MG63 (cell line): ENCODE results near the gene ACAD9. TPM values are rescaled to one million over a fixed set of nuclear protein-coding genes. Genes with fewer than 3 reads are reported as not detected.
"Not testable (repeated sequence)": the region's sequence is repeated elsewhere in the genome, so short reads cannot be mapped to it uniquely, and the experiment has no call there.

Source experiments
- DNase-seq: peaks from one replicate; pipeline ENCODE4 v3.0.0-alpha.2; 2020
- H3K27me3 ChIP-seq: fragments of 250-450 bp; sonication (Bioruptor Pico); 2 replicates; pipeline ENCODE4 v1.5.1; 2020; ENCODE audit warnings: mild to moderate bottlenecking, moderate library complexity
- H3K36me3 ChIP-seq: fragments of 250-450 bp; sonication (Bioruptor Pico); 2 replicates; pipeline ENCODE4 v1.5.1; 2020; ENCODE audit warnings: mild to moderate bottlenecking, moderate library complexity
- H3K4me3 ChIP-seq: fragments of 250-450 bp; sonication (Bioruptor Pico); 2 replicates; pipeline ENCODE4 v1.5.1; 2020; ENCODE audit warnings: mild to moderate bottlenecking, moderate library complexity
- H3K9me3 ChIP-seq: fragments of 250-450 bp; sonication (Bioruptor Pico); 2 replicates; pipeline ENCODE4 v1.5.1; 2020; ENCODE audit warnings: mild to moderate bottlenecking, moderate library complexity
- total RNA-seq: library from RNA; depleted of rRNA; stranded (reverse); fragments of >200 nt; shearing (Covaris generic); gene quantifications from 2 replicates; pipeline ENCODE4 v1.2.3, GENCODE V29; 2014; ENCODE audit warnings: low replicate concordance

The ACAD9 gene
- total RNA-seq, 1 experiment from 2014 or later = 29.3 TPM

GRCh38 chr3:128908951-128909350 is 29.5 kb downstream of the ACAD9 start:
- H3K27me3 ChIP-seq = no peaks in the 10 kb centered on the region
- no peak for DNase-seq
- no peaks in the 10 kb centered on the region for H3K9me3 ChIP-seq
- H3K36me3 ChIP-seq = peaks cover 91% of the 10 kb centered on the region
- no peak overlapping the region for H3K4me3 ChIP-seq

- H3K36me3 ChIP-seq = peaks cover 91% of the 10 kb centered on the region
- H3K4me3 ChIP-seq = no peak overlapping the region
- DNase-seq = no peak
- no peaks in the 10 kb centered on the region for H3K27me3 ChIP-seq
- no peaks in the 10 kb centered on the region for H3K9me3 ChIP-seq
Measured at GRCh38 chr3:128910006-128910405, 30.6 kb downstream of the ACAD9 start.

- no peak for DNase-seq
- Histone ChIP-seq H3K9me3 (no peaks in the 10 kb centered on the region), H3K4me3 (no peak overlapping the region), H3K27me3 (no peaks in the 10 kb centered on the region), H3K36me3 (peaks cover 91% of the 10 kb centered on the region)
Measured at GRCh38 chr3:128911911-128912310, 32.5 kb downstream of the ACAD9 start.

GRCh38 chr3:128914966-128915645 is 35.7 kb downstream of the ACAD9 start:
- H3K27me3 ChIP-seq = no peaks in the 10 kb centered on the region
- no peak overlapping the region for H3K4me3 ChIP-seq
- no peak for DNase-seq
- peaks cover 92% of the 10 kb centered on the region for H3K36me3 ChIP-seq
- H3K9me3 ChIP-seq = peaks cover 4% of the 10 kb centered on the region

- H3K36me3 ChIP-seq = peaks cover 71% of the 10 kb centered on the region
- peaks cover 17% of the 10 kb centered on the region for H3K9me3 ChIP-seq
- no peaks in the 10 kb centered on the region for H3K27me3 ChIP-seq
- H3K4me3 ChIP-seq = no peak overlapping the region
- DNase-seq = no peak
Measured at GRCh38 chr3:128917291-128917690, 37.9 kb downstream of the ACAD9 start.

GRCh38 chr3:128919988-128920387 is 40.6 kb downstream of the ACAD9 start:
- H3K36me3 ChIP-seq = peaks cover 44% of the 10 kb centered on the region
- no peak for DNase-seq

GRCh38 chr3:128922804-128923459 is 43.5 kb downstream of the ACAD9 start:
- no peak for DNase-seq
- H3K9me3 ChIP-seq = peaks cover 43% of the 10 kb centered on the region
- H3K4me3 ChIP-seq = no peak overlapping the region

More at GRCh38 chr3:128919988-128920387, 40.6 kb downstream of the ACAD9 start:
- no peak overlapping the region for H3K4me3 ChIP-seq
- H3K27me3 ChIP-seq = peaks cover 3% of the 10 kb centered on the region; the same call in 1 of the 2 replicates
- H3K9me3 ChIP-seq = peaks cover 32% of the 10 kb centered on the region

GRCh38 chr3:128923576-128923975 is 44.2 kb downstream of the ACAD9 start:
- H3K9me3 ChIP-seq = peaks cover 41% of the 10 kb centered on the region
- H3K36me3 ChIP-seq = peaks cover 8% of the 10 kb centered on the region
- no peak for DNase-seq
- H3K27me3 ChIP-seq = peaks cover 3% of the 10 kb centered on the region; the same call in 1 of the 2 replicates
- no peak overlapping the region for H3K4me3 ChIP-seq

More at GRCh38 chr3:128922804-128923459, 43.5 kb downstream of the ACAD9 start:
- H3K36me3 ChIP-seq = peaks cover 14% of the 10 kb centered on the region
- H3K27me3 ChIP-seq = peaks cover 3% of the 10 kb centered on the region; the same call in 1 of the 2 replicates

- DNase-seq, H3K4me3 ChIP-seq, H3K36me3 ChIP-seq, H3K27me3 ChIP-seq: not testable (repeated sequence)
- peaks cover 41% of the 10 kb centered on the region for H3K9me3 ChIP-seq
Measured at GRCh38 chr3:128923986-128924385, 44.6 kb downstream of the ACAD9 start.

GRCh38 chr3:128929364-128929763 is 49.9 kb downstream of the ACAD9 start:
- no peaks in the 10 kb centered on the region for H3K36me3 ChIP-seq
- DNase-seq = no peak

GRCh38 chr3:128931046-128931445 is 51.6 kb downstream of the ACAD9 start:
- Histone ChIP-seq H3K36me3 (no peaks in the 10 kb centered on the region), H3K9me3 (peaks cover 2% of the 10 kb centered on the region; the same call in 1 of the 2 replicates), H3K27me3 (peaks cover 38% of the 10 kb centered on the region), H3K4me3 (no peak overlapping the region)
- no peak for DNase-seq

More at GRCh38 chr3:128929364-128929763, 49.9 kb downstream of the ACAD9 start:
- peaks cover 18% of the 10 kb centered on the region for H3K9me3 ChIP-seq
- no peak overlapping the region for H3K4me3 ChIP-seq
- H3K27me3 ChIP-seq = peaks cover 26% of the 10 kb centered on the region

- H3K36me3 ChIP-seq = no peaks in the 10 kb centered on the region
- no peak overlapping the region for H3K4me3 ChIP-seq
- DNase-seq = no peak
- no peaks in the 10 kb centered on the region; the same call in 1 of the 2 replicates for H3K9me3 ChIP-seq
- peaks cover 46% of the 10 kb centered on the region for H3K27me3 ChIP-seq
Measured at GRCh38 chr3:128932516-128933212, 53.2 kb downstream of the ACAD9 start.

- DNase-seq = no peak
- H3K4me3 ChIP-seq = no peak overlapping the region
- peaks cover 51% of the 10 kb centered on the region for H3K27me3 ChIP-seq
- no peaks in the 10 kb centered on the region; the same call in 1 of the 2 replicates for H3K9me3 ChIP-seq
- no peaks in the 10 kb centered on the region for H3K36me3 ChIP-seq
Measured at GRCh38 chr3:128933213-128933921, 53.9 kb downstream of the ACAD9 start.

GRCh38 chr3:128933922-128934253 is 54.5 kb downstream of the ACAD9 start:
- no peaks in the 10 kb centered on the region; the same call in 1 of the 2 replicates for H3K9me3 ChIP-seq
- H3K36me3 ChIP-seq = no peaks in the 10 kb centered on the region
- H3K4me3 ChIP-seq = no peak overlapping the region
- H3K27me3 ChIP-seq = peaks cover 51% of the 10 kb centered on the region
- no peak for DNase-seq

GRCh38 chr3:128935922-128936321 is 56.5 kb downstream of the ACAD9 start:
- H3K4me3 ChIP-seq = no peak overlapping the region
- H3K27me3 ChIP-seq = peaks cover 51% of the 10 kb centered on the region
- no peak for DNase-seq
- H3K36me3 ChIP-seq = no peaks in the 10 kb centered on the region
- no peaks in the 10 kb centered on the region for H3K9me3 ChIP-seq

GRCh38 chr3:128936341-128936740 is 56.9 kb downstream of the ACAD9 start:
- DNase-seq = no peak
- peaks cover 52% of the 10 kb centered on the region for H3K27me3 ChIP-seq
- H3K36me3 ChIP-seq = no peaks in the 10 kb centered on the region
- no peak overlapping the region for H3K4me3 ChIP-seq
- no peaks in the 10 kb centered on the region for H3K9me3 ChIP-seq

- H3K27me3 ChIP-seq = peaks cover 38% of the 10 kb centered on the region
- H3K9me3 ChIP-seq = no peaks in the 10 kb centered on the region
- DNase-seq = no peak
- H3K4me3 ChIP-seq = no peak overlapping the region
- H3K36me3 ChIP-seq = no peaks in the 10 kb centered on the region
Measured at GRCh38 chr3:128940252-128940651, 60.8 kb downstream of the ACAD9 start.
